ENCODE results near the gene HACD2.

- no peak for TF ChIP-seq CTCF (IDR thresholded peaks at IDR 0.05)
- TF ChIP-seq POLR2AphosphoS5 (IDR thresholded peaks at IDR 0.05) = no peak
These were observed 79.0 kb downstream of the HACD2 start for GRCh38 chr3:123505820-123506219.

Data from stomach (tissue), 4 donors.